Spleen (tissue), 11 donors: ENCODE measurements around the gene TMEM233. TPM values are rescaled to one million over a fixed set of nuclear protein-coding genes. Genes with fewer than 3 reads are reported as not detected.

Experiments
- DNase-seq: peaks from one replicate; pipeline ENCODE4 v3.0.0-alpha.2; 2020
- H3K27ac ChIP-seq, 8 donors: fragments of 200-600 bp; sonication (generic) in 7 of 8; 1 replicate in 4 of 8; 2 replicates in 4 of 8; pipeline versions ENCODE4 v1.5.0 to v1.8.0; 2016 to 2021; ENCODE audit warnings: inconsistent platforms in 4 of 8, mild to moderate bottlenecking in 4 of 8, moderate library complexity in 1 of 8
- H3K27me3 ChIP-seq, 7 donors: fragments of 200-600 bp; sonication (generic) in 6 of 7; replicated peaks in 1 of 7; 1 replicate in 4 of 7; 2 replicates in 3 of 7; pipeline versions ENCODE4 v1.5.0 to v1.8.0; 2016 to 2021; ENCODE audit warnings: inconsistent platforms in 3 of 7, mild to moderate bottlenecking in 1 of 7
- H3K36me3 ChIP-seq, 6 donors: fragments of 200-600 bp; sonication (generic) in 5 of 6; 1 replicate in 4 of 6; 2 replicates in 2 of 6; pipeline versions ENCODE4 v1.5.0 to v1.8.0; 2016 to 2021; ENCODE audit warnings: inconsistent platforms in 2 of 6
- H3K4me1 ChIP-seq, 6 donors: fragments of 200-600 bp; sonication (generic) in 5 of 6; 1 replicate in 3 of 6; 2 replicates in 3 of 6; pipeline versions ENCODE4 v1.5.0 to v1.8.0; 2016 to 2021; ENCODE audit warnings: inconsistent platforms in 3 of 6
- H3K4me3 ChIP-seq, 8 donors: fragments of 200-600 bp; sonication (generic) in 7 of 8; 1 replicate in 4 of 8; 2 replicates in 4 of 8; pipeline versions ENCODE4 v1.5.0 to v1.8.0; 2016 to 2021; ENCODE audit warnings: inconsistent platforms in 4 of 8, mild to moderate bottlenecking in 4 of 8, moderate library complexity in 2 of 8
- H3K9me3 ChIP-seq, 8 donors: fragments of 200-600 bp; sonication (generic) in 7 of 8; 1 replicate in 4 of 8; 2 replicates in 4 of 8; pipeline versions ENCODE4 v1.5.0 to v1.8.0; 2016 to 2021; ENCODE audit warnings: inconsistent platforms in 4 of 8
- CTCF ChIP-seq, 11 experiments: fragments of 200-600 bp in 7 of 11; fragments of 450-650 bp in 4 of 11; sonication (generic) in 4 of 11; IDR thresholded peaks in 8 of 11; conservative IDR thresholded peaks in 3 of 11; 1 replicate in 7 of 11; 2 replicates in 4 of 11; pipeline versions ENCODE4 v1.4.0 to v1.8.0; 2016 to 2021; ENCODE audit warnings: antibody characterized with exemption in 11 of 11, inconsistent platforms in 4 of 11, mild to moderate bottlenecking in 1 of 11
- POLR2A ChIP-seq, 3 donors: fragments of 450-650 bp; IDR thresholded peaks; one replicate each; pipeline ENCODE4 v1.5.1; 2017; ENCODE audit warnings: antibody characterized with exemption in 3 of 3, mild to moderate bottlenecking in 1 of 3
- POLR2AphosphoS5 ChIP-seq, 3 donors: sonication (generic); formaldehyde crosslinking; IDR thresholded peaks; one replicate each; pipeline ENCODE4 v1.5.1; 2017; ENCODE audit warnings: antibody characterized with exemption in 3 of 3
- WGBS, 5 donors: extraction: QIAGEN DNeasy Blood & Tissue Kit in 3 of 5; methylation state at CpG; one replicate each; pipeline versions ENCODE4 v1.1.5 to v1.1.7; 2013 to 2018; 5-methylcytosine and 5-hydroxymethylcytosine counted together
- intact Hi-C: fragments of 100-400 bp; cut with DNase I; formaldehyde crosslinking; loops from one replicate; pipeline ENCODE4 v1.15.0; 2023; ENCODE audit warnings: low total_unique reads
- polyA plus RNA-seq, 3 donors: library from polyadenylated mRNA; stranded (reverse); fragments of 200-250 nt; gene quantifications; one replicate each; pipeline ENCODE4 v1.2.1, GENCODE V29; 2013
- total RNA-seq, 7 donors: library from RNA; depleted of rRNA in 3 of 7; stranded (reverse); fragments of >200 nt in 3 of 7; fragmentation: NEBNext Ultra II Directional in 4 of 7; extraction: Animal tissue kit (Norgen Biotek cat#: 25700) in 4 of 7; gene quantifications; one replicate each; pipeline versions ENCODE4 v1.1.0 to v1.2.1, GENCODE V29; 2016 to 2021
- donor health status: healthy with polysubstance abuse.
- donor health status: DM: no; HTN: no; CAD: no; lungs with moderate emphysema.
- donor health status: DM: no; HTN: no; CAD: no.
- donor health status: Bipolar disorder and iron deficiency.
- donor health status: healthy.
- donor health status: DM: no; HTN: no; CAD: no.
- donor health status: DM: yes; HTN: yes; CAD: no.

TMEM233 gene
- total and polyA plus RNA-seq, 10 donors = 0.15 to 0.74 (median 0.34) TPM; not detected in 1

DNA sequence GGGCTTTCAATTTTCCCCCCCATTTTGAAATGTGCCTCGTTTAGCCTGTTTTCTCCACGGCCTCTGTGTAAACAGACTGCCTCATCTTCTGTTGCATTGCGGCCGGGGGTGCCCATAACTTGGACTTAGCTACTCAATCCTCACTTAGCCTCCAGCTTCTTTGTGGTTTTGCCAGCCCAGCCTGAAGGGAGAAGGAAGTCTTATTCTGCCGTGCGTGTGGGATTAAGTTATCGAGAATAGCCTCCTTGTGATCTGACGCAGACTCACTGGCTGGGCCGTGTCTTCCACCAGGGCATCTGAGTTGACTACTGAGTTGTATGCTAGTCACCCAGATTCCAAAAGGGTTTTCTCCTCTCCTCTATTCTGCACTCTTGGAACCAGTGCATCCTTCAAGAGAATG lies 82.4 kb downstream of the TMEM233 start:
- intact Hi-C loops = no loop called here
- WGBS, 5 donors = 83 to 88% (median 86%) methylated on average over 9 of the region's 9 CpGs
- TF ChIP-seq POLR2A (IDR thresholded peaks at IDR 0.05) (no peak), CTCF (IDR thresholded peaks at IDR 0.05 in 8 of 11, conservative IDR thresholded peaks at IDR 0.05 in 3 of 11) (no peak), POLR2AphosphoS5 (IDR thresholded peaks at IDR 0.05) (no peak)
- H3K36me3 ChIP-seq = peaks cover 8 to 100% (median 97%) of the 10 kb centered on the region in 6 donors
- peak overlapping the region in 4 of 8 donors; percentile 96 to 98 (median 97) for H3K27ac ChIP-seq
- no peak overlapping the region for H3K4me3 ChIP-seq
- no peaks in the 10 kb centered on the region for H3K27me3 ChIP-seq
- H3K9me3 ChIP-seq = no peaks in the 10 kb centered on the region
- peak; percentile 50 for DNase-seq
- H3K4me1 ChIP-seq = peaks cover 23 to 84% (median 48%) of the 10 kb centered on the region in 6 donors

GRCh38 chr12:119676573-119676972 lies 83.0 kb downstream of the TMEM233 start:
- intact Hi-C loops = no loop called here

GRCh38 chr12:119678459-119678858 lies 84.9 kb downstream of the TMEM233 start:
- no peaks in the 10 kb centered on the region for H3K9me3 ChIP-seq
- peak overlapping the region in 1 of 8 donors; percentile 52 for H3K27ac ChIP-seq
- H3K4me3 ChIP-seq = no peak overlapping the region
- 88 to 97% (median 93%) methylated on average over 7 of the region's 7 CpGs for WGBS, 5 donors
- no peaks in the 10 kb centered on the region for H3K27me3 ChIP-seq
- peaks cover 15 to 85% (median 43%) of the 10 kb centered on the region in 6 donors for H3K4me1 ChIP-seq
- peaks cover 6 to 89% (median 86%) of the 10 kb centered on the region in 6 donors for H3K36me3 ChIP-seq
- DNase-seq = no peak
- no peak for TF ChIP-seq POLR2A (IDR thresholded peaks at IDR 0.05)
- TF ChIP-seq CTCF (IDR thresholded peaks at IDR 0.05 in 8 of 11, conservative IDR thresholded peaks at IDR 0.05 in 3 of 11) = no peak
- TF ChIP-seq POLR2AphosphoS5 (IDR thresholded peaks at IDR 0.05) = no peak
- intact Hi-C loops = no loop called here

More at GRCh38 chr12:119676573-119676972, 83.0 kb downstream of the TMEM233 start:
- H3K4me1 ChIP-seq = peaks cover 18 to 84% (median 47%) of the 10 kb centered on the region in 6 donors
- no peaks in the 10 kb centered on the region for H3K27me3 ChIP-seq
- peak; percentile 68 for DNase-seq
- H3K9me3 ChIP-seq = no peaks in the 10 kb centered on the region
- no peak overlapping the region for H3K4me3 ChIP-seq
- no peak for TF ChIP-seq POLR2A (IDR thresholded peaks at IDR 0.05)
- peak in 2 of 3 donors; percentile 22 to 30 for TF ChIP-seq POLR2AphosphoS5 (IDR thresholded peaks at IDR 0.05)
- TF ChIP-seq CTCF (IDR thresholded peaks at IDR 0.05 in 8 of 11, conservative IDR thresholded peaks at IDR 0.05 in 3 of 11) = no peak
- H3K36me3 ChIP-seq = peaks cover 8 to 100% (median 98%) of the 10 kb centered on the region in 6 donors
- peak overlapping the region in 4 of 8 donors; percentile 96 to 98 (median 97) for H3K27ac ChIP-seq
- WGBS, 5 donors = 81 to 93% (median 85%) methylated on average over 13 of the region's 13 CpGs

- Histone ChIP-seq H3K9me3 (no peaks in the 10 kb centered on the region), H3K27ac (peak overlapping the region in 5 of 8 donors; percentile 29 to 81 (median 52)), H3K4me3 (no peak overlapping the region), H3K36me3 (peaks cover 6 to 83% (median 79%) of the 10 kb centered on the region in 6 donors), H3K4me1 (peaks cover 11 to 79% (median 38%) of the 10 kb centered on the region in 6 donors), H3K27me3 (no peaks in the 10 kb centered on the region)
- no peak for DNase-seq
- TF ChIP-seq POLR2AphosphoS5 (IDR thresholded peaks at IDR 0.05) (no peak), CTCF (IDR thresholded peaks at IDR 0.05 in 8 of 11, conservative IDR thresholded peaks at IDR 0.05 in 3 of 11) (no peak), POLR2A (IDR thresholded peaks at IDR 0.05) (no peak)
- intact Hi-C loops = no loop called here
- WGBS, 5 donors = 86 to 96% (median 91%) methylated on average over 5 of the region's 5 CpGs
Observed at GRCh38 chr12:119679081-119679480, 85.5 kb downstream of the TMEM233 start.
